Bronchus fibroblast of lung (primary cell): ENCODE data around the gene PIGL. TPM values are rescaled to one million over a fixed set of nuclear protein-coding genes. Genes with fewer than 3 reads are reported as not detected.

Source experiments
- total RNA-seq: library from RNA; depleted of rRNA; stranded (reverse); fragments of >200 nt; gene quantifications from 2 replicates; pipeline ENCODE4 v1.2.3, GENCODE V29; 2015

PIGL gene
- total RNA-seq, result 18.7 and 20.8 TPM in 2 replicates

DNA sequence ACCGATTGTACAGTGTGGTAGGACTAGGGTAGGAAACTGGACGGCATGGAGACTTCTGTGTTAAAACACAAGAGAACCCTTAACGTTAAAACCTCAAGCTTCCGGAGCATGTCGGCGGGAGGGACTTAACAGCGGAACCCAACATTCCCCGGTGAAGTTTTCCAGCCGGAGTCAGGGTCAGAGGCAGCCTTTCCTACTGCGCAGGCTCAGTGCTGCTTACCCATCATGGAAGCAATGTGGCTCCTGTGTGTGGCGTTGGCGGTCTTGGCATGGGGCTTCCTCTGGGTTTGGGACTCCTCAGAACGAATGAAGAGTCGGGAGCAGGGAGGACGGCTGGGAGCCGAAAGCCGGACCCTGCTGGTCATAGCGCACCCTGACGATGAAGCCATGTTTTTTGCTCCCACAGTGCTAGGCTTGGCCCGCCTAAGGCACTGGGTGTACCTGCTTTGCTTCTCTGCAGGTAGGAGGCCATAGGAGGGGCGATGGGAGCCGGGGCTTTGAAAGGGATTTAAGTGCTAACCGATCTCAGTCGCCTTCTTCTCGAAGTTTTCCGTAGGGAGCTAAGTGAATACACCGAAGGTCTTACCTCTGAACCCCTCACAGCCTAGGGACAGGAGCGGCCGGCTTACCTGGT, at the start of gene PIGL:
Gene PIGL, plus strand, starts transcription at position 209 of the 634 bp plus-strand sequence. Its CDS starts 17 bp downstream, at position 226.

DNA sequence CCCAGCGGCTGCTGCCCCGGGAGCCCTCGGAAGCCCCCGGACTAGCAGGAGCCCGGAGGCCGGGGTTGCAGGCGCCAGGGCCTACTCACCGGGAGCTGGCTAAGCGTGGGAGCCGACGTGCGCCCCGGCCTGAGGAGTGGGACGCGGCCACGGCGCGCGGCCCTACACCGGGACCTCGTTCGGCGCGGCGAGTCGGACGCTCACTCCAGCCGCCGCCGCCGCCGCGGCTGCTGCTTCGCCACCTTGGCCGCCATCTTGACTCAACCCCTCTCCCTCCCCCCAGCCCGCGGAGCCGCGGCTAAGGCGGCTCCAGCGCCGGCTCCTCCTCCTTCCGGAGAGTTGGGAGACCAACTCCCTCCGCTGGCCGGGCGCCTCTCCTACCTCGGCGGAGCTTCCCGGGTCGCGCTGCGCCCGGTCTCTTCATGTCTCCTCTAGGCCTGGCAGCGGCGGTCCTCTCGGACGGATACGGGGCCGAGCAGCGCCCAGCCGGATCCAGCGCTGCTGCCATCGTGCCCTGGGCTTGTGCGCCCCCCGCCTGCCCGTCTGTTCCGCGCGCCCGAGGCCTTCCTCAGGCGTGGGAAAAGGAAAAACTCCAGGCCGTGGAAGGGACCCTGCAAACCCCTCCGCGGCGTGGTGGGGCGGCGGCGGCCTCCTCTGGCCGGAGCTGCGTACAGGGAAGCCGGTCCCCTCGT, 1.6 kb upstream of the PIGL start, which contains the start of gene NCOR1:
Gene NCOR1, minus strand, starts transcription at position 262 of the 692 bp plus-strand sequence. CDS start 20,965 bp downstream, outside the sequence.

DNA sequence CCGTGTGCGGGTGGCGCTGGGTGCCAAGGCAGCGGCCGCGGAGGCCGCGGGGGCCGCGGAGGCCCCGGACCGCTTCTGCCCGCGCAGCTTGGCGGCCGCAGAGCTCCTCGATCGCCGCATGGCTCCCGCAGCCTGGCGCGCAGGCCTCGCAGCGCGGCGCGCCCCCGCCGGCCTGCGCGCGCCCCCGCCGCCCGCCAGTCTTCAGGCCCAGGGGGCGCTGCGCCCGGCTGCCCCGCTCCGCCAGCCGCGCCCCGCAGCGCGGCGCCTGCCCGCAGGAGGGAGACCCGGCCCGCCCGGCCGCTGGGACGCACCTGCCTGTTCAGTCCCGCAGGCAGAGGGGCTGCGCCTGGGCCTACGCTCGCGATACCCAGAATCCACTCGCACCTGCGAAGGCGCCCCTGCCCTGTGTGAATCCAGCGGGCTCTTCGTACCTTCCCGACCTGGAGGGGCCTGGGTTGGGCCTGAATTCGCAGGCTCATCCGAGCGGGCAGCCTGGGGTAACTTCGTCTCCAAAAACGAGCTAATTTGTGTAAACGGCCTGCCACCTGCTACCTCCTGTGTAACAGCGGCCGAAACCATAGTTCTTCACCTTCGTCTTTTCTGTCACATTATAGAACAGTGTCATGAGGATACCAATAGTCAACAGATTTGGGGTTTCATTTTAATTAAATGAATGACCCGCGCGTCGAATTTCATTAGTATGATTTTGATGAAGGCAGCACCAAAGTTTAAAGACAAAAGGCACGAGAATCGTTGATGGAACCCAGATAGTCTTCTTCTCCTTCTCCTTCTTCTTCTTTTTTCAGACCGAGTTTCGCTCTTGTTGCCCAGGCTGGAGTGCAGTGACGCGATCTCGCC, 136.5 kb downstream of the PIGL start, which contains the start of gene CENPV:
Gene CENPV, minus strand, starts transcription at position 153 of the 858 bp plus-strand sequence. Its CDS starts 33 bp downstream, at position 120.

Other genes starting within 250 kb of the PIGL start
- 12.4 and 14.0 TPM in 2 replicates for gene ZSWIM7, start 217.5 kb upstream of the PIGL start, total RNA-seq
- 38.4 and 39.7 TPM in 2 replicates for gene TTC19, start 217.4 kb upstream of the PIGL start, total RNA-seq
- 56.9 and 58.0 TPM in 2 replicates for gene NCOR1, start 1.7 kb upstream of the PIGL start, total RNA-seq
- 50.5 and 57.8 TPM in 2 replicates for gene CENPV, start 136.3 kb downstream of the PIGL start, total RNA-seq
- 1,084 and 1,328 TPM in 2 replicates for gene UBB, start 163.9 kb downstream of the PIGL start, total RNA-seq
- gene TRPV2, start 198.4 kb downstream of the PIGL start, total RNA-seq, result 38.3 and 39.7 TPM in 2 replicates